HEK293 (cell line): ENCODE results near the gene PASK.

Experiments used
- CTCF ChIA-PET: fragments of 350-600 bp; formaldehyde crosslinking; extraction: SDS; loops from one replicate; lab custom pipeline; 2021; ENCODE audit warnings: antibody characterized with exemption; lab: Yijun Ruan, JAX
- POLR2A ChIA-PET: fragments of 300-600 bp; formaldehyde crosslinking; extraction: SDS; loops from one replicate; lab custom pipeline; 2020; ENCODE audit warnings: antibody characterized with exemption, inconsistent platforms; lab: Yijun Ruan, JAX
- H3K27ac ChIP-seq: fragments of 200-500 bp; sonication (Bioruptor generic); 2 replicates; pipeline ENCODE4 v1.5.1; 2014; ENCODE audit warnings: low read depth, low read length, control low read depth, inconsistent platforms; ENCODE audit errors: extremely low read depth
- H3K36me3 ChIP-seq, 2 experiments: fragments of 200-500 bp in 1 of 2; sonication (Bioruptor generic) in 1 of 2; 1 replicate in 1 of 2; 2 replicates in 1 of 2; pipeline ENCODE4 v1.5.1; 2014 to 2017; ENCODE audit warnings: inconsistent platforms in 2 of 2, low read length in 2 of 2; ENCODE audit not compliant: control insufficient read depth in 2 of 2, insufficient read depth in 1 of 2
- H3K4me1 ChIP-seq: fragments of 200-500 bp; sonication (Bioruptor generic); 2 replicates; pipeline ENCODE4 v1.5.1; 2014; ENCODE audit warnings: mild to moderate bottlenecking, low read length, inconsistent platforms; ENCODE audit not compliant: control insufficient read depth, insufficient read depth
- H3K4me3 ChIP-seq: 2 replicates; pipeline ENCODE4 v1.5.1; 2011; ENCODE audit warnings: low read depth, mild to moderate bottlenecking, control low read depth, low read length, moderate library complexity
- H3K9me3 ChIP-seq: fragments of 200-500 bp; sonication (Bioruptor generic); 2 replicates; pipeline ENCODE4 v1.5.1; 2014; ENCODE audit warnings: low read depth, low read length, inconsistent platforms; ENCODE audit not compliant: control insufficient read depth, insufficient read depth
- GLIS1 ChIP-seq: fragments of 450-650 bp; formaldehyde crosslinking; IDR thresholded peaks from 2 replicates; pipeline ENCODE4 v1.5.1; 2016; ENCODE audit warnings: missing biosample characterization, missing genetic modification characterization
- GLIS2 ChIP-seq: fragments of 450-650 bp; formaldehyde crosslinking; IDR thresholded peaks from 2 replicates; pipeline ENCODE4 v1.5.1; 2016; ENCODE audit warnings: missing biosample characterization, missing genetic modification characterization
- KLF10 ChIP-seq: fragments of 450-650 bp; IDR thresholded peaks from 2 replicates; pipeline ENCODE4 v1.5.1; 2018; ENCODE audit warnings: missing biosample characterization, mild to moderate bottlenecking, missing genetic modification characterization
- OVOL3 ChIP-seq: fragments of 450-650 bp; formaldehyde crosslinking; IDR thresholded peaks from 2 replicates; pipeline ENCODE4 v1.5.1; 2016; ENCODE audit warnings: missing biosample characterization, missing genetic modification characterization
- RBAK ChIP-seq: fragments of 450-650 bp; formaldehyde crosslinking; IDR thresholded peaks from 2 replicates; pipeline ENCODE4 v1.5.1; 2016; ENCODE audit warnings: missing biosample characterization, missing genetic modification characterization
- ZIC2 ChIP-seq: fragments of 450-650 bp; formaldehyde crosslinking; IDR thresholded peaks from 2 replicates; pipeline ENCODE4 v1.5.1; 2016; ENCODE audit warnings: missing biosample characterization, missing genetic modification characterization
- ZNF112 ChIP-seq: fragments of 450-650 bp; formaldehyde crosslinking; IDR thresholded peaks from 2 replicates; pipeline ENCODE4 v1.5.0; 2017; ENCODE audit warnings: missing biosample characterization, missing genetic modification characterization
- ZNF121 ChIP-seq: fragments of 450-650 bp; formaldehyde crosslinking; IDR thresholded peaks from 2 replicates; pipeline ENCODE4 v1.5.1; 2016; ENCODE audit warnings: missing biosample characterization, missing genetic modification characterization
- ZNF19 ChIP-seq: fragments of 450-650 bp; formaldehyde crosslinking; IDR thresholded peaks from 2 replicates; pipeline ENCODE4; 2016; ENCODE audit warnings: missing biosample characterization, missing genetic modification characterization, low read depth
- ZNF350 ChIP-seq: fragments of 450-650 bp; formaldehyde crosslinking; IDR thresholded peaks from 2 replicates; pipeline ENCODE4 v1.5.0; 2017; ENCODE audit warnings: missing biosample characterization, mild to moderate bottlenecking, missing genetic modification characterization
- ZNF394 ChIP-seq: fragments of 450-650 bp; formaldehyde crosslinking; IDR thresholded peaks from 2 replicates; pipeline ENCODE4 v1.5.1; 2016; ENCODE audit warnings: missing biosample characterization, missing genetic modification characterization, mild to moderate bottlenecking, moderate library complexity, borderline replicate concordance
- ZNF404 ChIP-seq: fragments of 450-650 bp; formaldehyde crosslinking; IDR thresholded peaks from 2 replicates; pipeline ENCODE4 v1.5.1; 2017; ENCODE audit warnings: missing biosample characterization, missing genetic modification characterization
- ZNF473 ChIP-seq: fragments of 450-650 bp; formaldehyde crosslinking; IDR thresholded peaks from 2 replicates; pipeline ENCODE4 v1.5.1; 2017; ENCODE audit warnings: missing biosample characterization, missing genetic modification characterization
- ZNF521 ChIP-seq: fragments of 450-650 bp; formaldehyde crosslinking; IDR thresholded peaks from 2 replicates; pipeline ENCODE4 v1.5.1; 2017; ENCODE audit warnings: missing biosample characterization, mild to moderate bottlenecking, missing genetic modification characterization
- ZNF544 ChIP-seq: fragments of 450-650 bp; formaldehyde crosslinking; IDR thresholded peaks from 2 replicates; pipeline ENCODE4 v1.5.0; 2017; ENCODE audit warnings: missing biosample characterization, missing genetic modification characterization
- ZNF677 ChIP-seq: fragments of 450-650 bp; IDR thresholded peaks from 2 replicates; pipeline ENCODE4 v1.5.0; 2018; ENCODE audit warnings: missing biosample characterization, mild to moderate bottlenecking, missing genetic modification characterization, moderate library complexity
- ZNF843 ChIP-seq: fragments of 450-650 bp; formaldehyde crosslinking; IDR thresholded peaks from 2 replicates; pipeline ENCODE4 v1.5.1; 2016; ENCODE audit warnings: missing biosample characterization, missing genetic modification characterization
- ZXDB ChIP-seq: fragments of 450-650 bp; formaldehyde crosslinking; IDR thresholded peaks from 2 replicates; pipeline ENCODE4 v1.5.1; 2016; ENCODE audit warnings: missing biosample characterization, missing genetic modification characterization
- TF ChIP-seq, protein P1 (sequence below): fragments of 450-650 bp; formaldehyde crosslinking; IDR thresholded peaks from 2 replicates; pipeline ENCODE4 v1.5.1; 2017; ENCODE audit warnings: missing biosample characterization, missing genetic modification characterization
- TF ChIP-seq, protein P2 (sequence below): fragments of 450-650 bp; IDR thresholded peaks from 2 replicates; pipeline ENCODE4 v1.5.1; 2018; ENCODE audit warnings: missing biosample characterization, missing genetic modification characterization
- TF ChIP-seq, protein P3 (sequence below): fragments of 450-650 bp; formaldehyde crosslinking; IDR thresholded peaks from 2 replicates; pipeline ENCODE4 v1.5.1; 2016; ENCODE audit warnings: missing biosample characterization, missing genetic modification characterization, borderline replicate concordance
- TF ChIP-seq, protein P4 (sequence below): fragments of 450-650 bp; formaldehyde crosslinking; IDR thresholded peaks from 2 replicates; pipeline ENCODE4 v1.5.1; 2016; ENCODE audit warnings: missing biosample characterization, missing genetic modification characterization
- TF ChIP-seq, protein P5 (sequence below): fragments of 450-650 bp; formaldehyde crosslinking; IDR thresholded peaks from 2 replicates; pipeline ENCODE4 v1.5.1; 2017; ENCODE audit warnings: missing biosample characterization, missing genetic modification characterization

The PASK gene

DNA sequence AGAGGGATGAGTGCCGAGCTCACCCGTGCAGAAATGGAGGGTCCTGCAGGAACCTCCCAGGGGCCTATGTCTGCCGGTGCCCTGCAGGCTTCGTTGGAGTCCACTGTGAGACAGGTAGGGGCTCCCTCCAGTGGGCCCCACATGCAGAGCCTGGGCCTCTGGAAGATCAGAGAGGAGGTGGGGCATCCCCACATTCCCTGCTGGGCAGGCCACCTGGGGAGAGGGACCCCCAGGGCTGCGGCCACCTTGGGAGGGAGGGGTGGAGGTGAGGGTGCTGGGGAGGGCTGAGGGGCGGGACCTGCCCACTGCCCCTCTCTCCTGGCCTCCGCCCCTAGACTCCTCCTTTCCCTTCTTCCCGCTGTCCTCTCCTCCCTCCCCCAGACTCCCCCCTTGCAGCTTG is 85.7 kb downstream of the PASK start:
- POLR2A ChIA-PET: no interaction called here
- H3K36me3 ChIP-seq: no peaks in the 10 kb centered on the region
- H3K27ac ChIP-seq: no peak overlapping the region
- no peak overlapping the region for H3K4me3 ChIP-seq
- no peaks in the 10 kb centered on the region for H3K9me3 ChIP-seq
- TF ChIP-seq GLIS1 (tag by site-specific recombination) (peak; percentile 86), ZNF19 (tag by site-specific recombination) (no peak), ZNF521 (tag by site-specific recombination) (no peak), ZXDB (no peak), ZIC2 (tag by site-specific recombination) (peak; percentile 65), ZNF112 (tag by site-specific recombination) (no peak), ZNF394 (tag by site-specific recombination) (no peak), ZNF544 (no peak)
- TF ChIP-seq, protein P1, sequence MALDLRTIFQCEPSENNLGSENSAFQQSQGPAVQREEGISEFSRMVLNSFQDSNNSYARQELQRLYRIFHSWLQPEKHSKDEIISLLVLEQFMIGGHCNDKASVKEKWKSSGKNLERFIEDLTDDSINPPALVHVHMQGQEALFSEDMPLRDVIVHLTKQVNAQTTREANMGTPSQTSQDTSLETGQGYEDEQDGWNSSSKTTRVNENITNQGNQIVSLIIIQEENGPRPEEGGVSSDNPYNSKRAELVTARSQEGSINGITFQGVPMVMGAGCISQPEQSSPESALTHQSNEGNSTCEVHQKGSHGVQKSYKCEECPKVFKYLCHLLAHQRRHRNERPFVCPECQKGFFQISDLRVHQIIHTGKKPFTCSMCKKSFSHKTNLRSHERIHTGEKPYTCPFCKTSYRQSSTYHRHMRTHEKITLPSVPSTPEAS (tag by site-specific recombination): no peak
- TF ChIP-seq, protein P2, sequence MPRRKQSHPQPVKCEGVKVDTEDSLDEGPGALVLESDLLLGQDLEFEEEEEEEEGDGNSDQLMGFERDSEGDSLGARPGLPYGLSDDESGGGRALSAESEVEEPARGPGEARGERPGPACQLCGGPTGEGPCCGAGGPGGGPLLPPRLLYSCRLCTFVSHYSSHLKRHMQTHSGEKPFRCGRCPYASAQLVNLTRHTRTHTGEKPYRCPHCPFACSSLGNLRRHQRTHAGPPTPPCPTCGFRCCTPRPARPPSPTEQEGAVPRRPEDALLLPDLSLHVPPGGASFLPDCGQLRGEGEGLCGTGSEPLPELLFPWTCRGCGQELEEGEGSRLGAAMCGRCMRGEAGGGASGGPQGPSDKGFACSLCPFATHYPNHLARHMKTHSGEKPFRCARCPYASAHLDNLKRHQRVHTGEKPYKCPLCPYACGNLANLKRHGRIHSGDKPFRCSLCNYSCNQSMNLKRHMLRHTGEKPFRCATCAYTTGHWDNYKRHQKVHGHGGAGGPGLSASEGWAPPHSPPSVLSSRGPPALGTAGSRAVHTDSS (tag by site-specific recombination): no peak
- H3K4me1 ChIP-seq: no peaks in the 10 kb centered on the region
- CTCF ChIA-PET: interaction anchor here (1.0 kb wide), 1 partner anchor 15 kb away, joined by 4 read pairs; no protein-coding TSS in a partner anchor

DNA sequence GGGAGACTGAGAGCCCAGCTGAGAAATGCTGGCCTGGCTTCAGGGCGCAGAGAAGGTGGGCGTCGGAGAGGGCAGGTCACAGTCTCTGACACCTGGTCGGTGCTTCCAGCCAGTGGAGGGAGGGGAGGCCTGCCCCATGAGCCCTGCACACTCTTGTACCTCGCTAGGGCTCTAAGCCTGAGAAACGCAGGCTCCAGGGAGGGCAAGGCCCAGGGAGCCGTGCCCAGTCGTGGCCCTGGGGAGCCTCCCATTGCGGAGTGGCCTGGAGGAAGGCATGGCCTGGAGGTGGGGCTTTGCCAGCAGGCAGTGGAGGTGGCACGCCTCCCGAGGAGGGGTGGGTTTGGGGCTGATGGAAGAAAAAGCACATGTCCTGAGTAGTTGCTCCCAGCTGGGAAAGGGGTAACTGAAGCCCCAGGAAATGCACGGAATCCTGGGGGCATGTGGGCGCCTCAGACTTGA is 86.2 kb downstream of the PASK start:
- no peaks in the 10 kb centered on the region for H3K4me1 ChIP-seq
- no peak overlapping the region for H3K4me3 ChIP-seq
- ChIA-PET CTCF (interaction anchor here (1.0 kb wide), 1 partner anchor 15 kb away, joined by 4 read pairs; no protein-coding TSS in a partner anchor), POLR2A (no interaction called here)
- no peak overlapping the region for H3K27ac ChIP-seq
- H3K36me3 ChIP-seq: no peaks in the 10 kb centered on the region
- no peaks in the 10 kb centered on the region for H3K9me3 ChIP-seq
- TF ChIP-seq ZNF404 (tag by site-specific recombination) (no peak), RBAK (tag by site-specific recombination) (no peak), ZNF121 (tag by site-specific recombination) (no peak), KLF10 (tag by site-specific recombination) (no peak), ZNF350 (tag by site-specific recombination) (no peak), ZNF473 (tag by site-specific recombination) (no peak), ZNF843 (tag by site-specific recombination) (no peak), OVOL3 (tag by site-specific recombination) (no peak), GLIS2 (tag by site-specific recombination) (no peak), ZNF677 (tag by site-specific recombination) (no peak)
- TF ChIP-seq, protein P3, sequence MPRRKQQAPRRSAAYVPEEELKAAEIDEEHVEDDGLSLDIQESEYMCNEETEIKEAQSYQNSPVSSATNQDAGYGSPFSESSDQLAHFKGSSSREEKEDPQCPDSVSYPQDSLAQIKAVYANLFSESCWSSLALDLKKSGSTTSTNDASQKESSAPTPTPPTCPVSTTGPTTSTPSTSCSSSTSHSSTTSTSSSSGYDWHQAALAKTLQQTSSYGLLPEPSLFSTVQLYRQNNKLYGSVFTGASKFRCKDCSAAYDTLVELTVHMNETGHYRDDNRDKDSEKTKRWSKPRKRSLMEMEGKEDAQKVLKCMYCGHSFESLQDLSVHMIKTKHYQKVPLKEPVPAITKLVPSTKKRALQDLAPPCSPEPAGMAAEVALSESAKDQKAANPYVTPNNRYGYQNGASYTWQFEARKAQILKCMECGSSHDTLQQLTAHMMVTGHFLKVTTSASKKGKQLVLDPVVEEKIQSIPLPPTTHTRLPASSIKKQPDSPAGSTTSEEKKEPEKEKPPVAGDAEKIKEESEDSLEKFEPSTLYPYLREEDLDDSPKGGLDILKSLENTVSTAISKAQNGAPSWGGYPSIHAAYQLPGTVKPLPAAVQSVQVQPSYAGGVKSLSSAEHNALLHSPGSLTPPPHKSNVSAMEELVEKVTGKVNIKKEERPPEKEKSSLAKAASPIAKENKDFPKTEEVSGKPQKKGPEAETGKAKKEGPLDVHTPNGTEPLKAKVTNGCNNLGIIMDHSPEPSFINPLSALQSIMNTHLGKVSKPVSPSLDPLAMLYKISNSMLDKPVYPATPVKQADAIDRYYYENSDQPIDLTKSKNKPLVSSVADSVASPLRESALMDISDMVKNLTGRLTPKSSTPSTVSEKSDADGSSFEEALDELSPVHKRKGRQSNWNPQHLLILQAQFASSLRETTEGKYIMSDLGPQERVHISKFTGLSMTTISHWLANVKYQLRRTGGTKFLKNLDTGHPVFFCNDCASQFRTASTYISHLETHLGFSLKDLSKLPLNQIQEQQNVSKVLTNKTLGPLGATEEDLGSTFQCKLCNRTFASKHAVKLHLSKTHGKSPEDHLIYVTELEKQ: no peak
- TF ChIP-seq, protein P4, sequence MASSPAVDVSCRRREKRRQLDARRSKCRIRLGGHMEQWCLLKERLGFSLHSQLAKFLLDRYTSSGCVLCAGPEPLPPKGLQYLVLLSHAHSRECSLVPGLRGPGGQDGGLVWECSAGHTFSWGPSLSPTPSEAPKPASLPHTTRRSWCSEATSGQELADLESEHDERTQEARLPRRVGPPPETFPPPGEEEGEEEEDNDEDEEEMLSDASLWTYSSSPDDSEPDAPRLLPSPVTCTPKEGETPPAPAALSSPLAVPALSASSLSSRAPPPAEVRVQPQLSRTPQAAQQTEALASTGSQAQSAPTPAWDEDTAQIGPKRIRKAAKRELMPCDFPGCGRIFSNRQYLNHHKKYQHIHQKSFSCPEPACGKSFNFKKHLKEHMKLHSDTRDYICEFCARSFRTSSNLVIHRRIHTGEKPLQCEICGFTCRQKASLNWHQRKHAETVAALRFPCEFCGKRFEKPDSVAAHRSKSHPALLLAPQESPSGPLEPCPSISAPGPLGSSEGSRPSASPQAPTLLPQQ (tag by site-specific recombination): no peak
- TF ChIP-seq, protein P5, sequence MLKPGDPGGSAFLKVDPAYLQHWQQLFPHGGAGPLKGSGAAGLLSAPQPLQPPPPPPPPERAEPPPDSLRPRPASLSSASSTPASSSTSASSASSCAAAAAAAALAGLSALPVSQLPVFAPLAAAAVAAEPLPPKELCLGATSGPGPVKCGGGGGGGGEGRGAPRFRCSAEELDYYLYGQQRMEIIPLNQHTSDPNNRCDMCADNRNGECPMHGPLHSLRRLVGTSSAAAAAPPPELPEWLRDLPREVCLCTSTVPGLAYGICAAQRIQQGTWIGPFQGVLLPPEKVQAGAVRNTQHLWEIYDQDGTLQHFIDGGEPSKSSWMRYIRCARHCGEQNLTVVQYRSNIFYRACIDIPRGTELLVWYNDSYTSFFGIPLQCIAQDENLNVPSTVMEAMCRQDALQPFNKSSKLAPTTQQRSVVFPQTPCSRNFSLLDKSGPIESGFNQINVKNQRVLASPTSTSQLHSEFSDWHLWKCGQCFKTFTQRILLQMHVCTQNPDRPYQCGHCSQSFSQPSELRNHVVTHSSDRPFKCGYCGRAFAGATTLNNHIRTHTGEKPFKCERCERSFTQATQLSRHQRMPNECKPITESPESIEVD (tag by site-specific recombination): no peak
